Hepatocyte (in vitro differentiated cells): ENCODE measurements around the gene SERPINE2. TPM values are rescaled to one million over a fixed set of nuclear protein-coding genes. Genes with fewer than 3 reads are reported as not detected.

Source experiments
- DNase-seq: peaks from one replicate; pipeline ENCODE4 v3.0.0-alpha.2; 2016; ENCODE audit warnings: low spot score
- H2AFZ ChIP-seq: fragments of 200-600 bp; sonication (generic); 2 replicates; pipeline ENCODE4 v1.6.0; 2016; ENCODE audit warnings: antibody characterized with exemption, mild to moderate bottlenecking
- H3K27ac ChIP-seq: fragments of 200-600 bp; sonication (generic); 2 replicates; pipeline ENCODE4 v1.5.1; 2016; ENCODE audit warnings: mild to moderate bottlenecking
- H3K27me3 ChIP-seq: fragments of 200-600 bp; sonication (generic); 2 replicates; pipeline ENCODE4 v1.6.1; 2016
- H3K36me3 ChIP-seq: fragments of 200-600 bp; sonication (generic); replicated peaks from 2 replicates; pipeline ENCODE4 v1.5.1; 2016; ENCODE audit warnings: low read depth; ENCODE audit not compliant: insufficient read depth
- H3K4me1 ChIP-seq: fragments of 200-600 bp; sonication (generic); 2 replicates; pipeline ENCODE4 v1.5.1; 2016; ENCODE audit warnings: mild to moderate bottlenecking, moderate library complexity; ENCODE audit not compliant: insufficient read depth
- H3K4me2 ChIP-seq: fragments of 200-600 bp; sonication (generic); 2 replicates; pipeline ENCODE4 v1.6.0; 2016
- H3K4me3 ChIP-seq: fragments of 200-600 bp; sonication (generic); 2 replicates; pipeline ENCODE4 v1.5.1; 2016; ENCODE audit warnings: mild to moderate bottlenecking
- H3K79me2 ChIP-seq: fragments of 200-600 bp; sonication (generic); 2 replicates; pipeline ENCODE4 v1.6.0; 2017; ENCODE audit warnings: mild to moderate bottlenecking
- H3K9me2 ChIP-seq: fragments of 200-600 bp; sonication (generic); replicated peaks from 2 replicates; pipeline ENCODE4 v1.6.0; 2017; ENCODE audit warnings: mild to moderate bottlenecking; ENCODE audit not compliant: insufficient read depth
- H3K9me3 ChIP-seq: fragments of 200-600 bp; sonication (generic); 2 replicates; pipeline ENCODE4 v1.5.1; 2016; ENCODE audit warnings: low read depth, mild to moderate bottlenecking
- H4K20me1 ChIP-seq: fragments of 200-600 bp; sonication (generic); 2 replicates; pipeline ENCODE4 v1.6.0; 2016; ENCODE audit warnings: mild to moderate bottlenecking; ENCODE audit not compliant: insufficient read depth, poor library complexity, severe bottlenecking
- EZH2 ChIP-seq: fragments of 200-600 bp; sonication (generic); IDR thresholded peaks from 2 replicates; pipeline ENCODE4 v1.6.1; 2016; ENCODE audit warnings: antibody characterized with exemption, mild to moderate bottlenecking, borderline replicate concordance
- EZH2phosphoT487 ChIP-seq: fragments of 200-600 bp; sonication (generic); IDR thresholded peaks from one replicate; pipeline ENCODE4 v1.6.1; 2018; ENCODE audit warnings: antibody characterized with exemption, mild to moderate bottlenecking, low read depth, moderate library complexity; ENCODE audit not compliant: unreplicated experiment, severe bottlenecking
- WGBS: methylation state at CpG from one replicate; pipeline ENCODE4 v1.1.6; 2016; ENCODE audit warnings: low lambda C conversion rate; ENCODE audit errors: missing lambda C conversion rate; 5-methylcytosine and 5-hydroxymethylcytosine counted together
- polyA plus RNA-seq: library from polyadenylated mRNA; unstranded; fragments of >200 nt; fragmentation: Nextera tagmentation; extraction: Ambion mirVana; gene quantifications from 2 replicates; pipeline ENCODE4 v1.2.1, GENCODE V29; 2016
- total RNA-seq: library from RNA; depleted of rRNA; stranded (reverse); fragments of >200 nt; gene quantifications from 2 replicates; pipeline ENCODE4 v1.2.3, GENCODE V29; 2014
- TF ChIP-seq, protein P1 (sequence below): fragments of 200-600 bp; sonication (generic); IDR thresholded peaks from 2 replicates; pipeline ENCODE4 v1.5.1; 2016; ENCODE audit warnings: antibody characterized with exemption, mild to moderate bottlenecking; ENCODE audit not compliant: poor library complexity

The SERPINE2 gene
- total and polyA plus RNA-seq, 2 experiments from 2014 or later = 186 to 427 TPM

- no peaks in the 10 kb centered on the region for H3K36me3 ChIP-seq
- WGBS = 70% methylated on average over 4 of the region's 4 CpGs
- no peak overlapping the region for H2AFZ ChIP-seq
These were observed 33.6 kb upstream of the SERPINE2 start for GRCh38 chr2:224072541-224073188.

DNA sequence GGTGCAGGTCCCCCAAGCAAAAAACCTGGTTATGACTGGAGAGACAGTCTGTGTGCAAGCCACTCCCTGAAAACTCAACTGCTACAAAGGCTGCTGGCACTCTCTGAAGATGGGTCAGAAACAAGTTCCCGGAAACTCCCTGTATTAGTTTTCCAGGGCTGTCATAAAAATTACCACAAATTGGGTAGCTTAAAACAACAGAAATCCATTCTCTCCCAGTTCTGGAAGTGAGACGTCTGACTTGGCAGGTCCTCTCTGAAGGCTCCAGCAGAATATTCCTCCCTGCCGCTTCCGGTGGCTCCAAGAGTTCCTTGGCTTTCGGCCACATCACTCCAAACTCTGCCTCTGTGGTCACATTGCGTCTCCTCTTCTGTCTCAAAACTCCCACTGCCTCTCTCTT, 30.1 kb upstream of the SERPINE2 start:
- Histone ChIP-seq H3K4me2 (no peak overlapping the region), H2AFZ (no peak overlapping the region)
- 93% methylated on average over 6 of the region's 6 CpGs for WGBS

More at GRCh38 chr2:224072541-224073188, 33.6 kb upstream of the SERPINE2 start:
- H4K20me1 ChIP-seq = no peaks in the 10 kb centered on the region
- no peaks in the 10 kb centered on the region for H3K4me1 ChIP-seq
- no peak overlapping the region for H3K4me2 ChIP-seq
- H3K9me2 ChIP-seq = no peaks in the 10 kb centered on the region
- no peaks in the 10 kb centered on the region for H3K27me3 ChIP-seq
- no peak for TF ChIP-seq EZH2
- TF ChIP-seq EZH2phosphoT487 = no peak
- TF ChIP-seq, protein P1, sequence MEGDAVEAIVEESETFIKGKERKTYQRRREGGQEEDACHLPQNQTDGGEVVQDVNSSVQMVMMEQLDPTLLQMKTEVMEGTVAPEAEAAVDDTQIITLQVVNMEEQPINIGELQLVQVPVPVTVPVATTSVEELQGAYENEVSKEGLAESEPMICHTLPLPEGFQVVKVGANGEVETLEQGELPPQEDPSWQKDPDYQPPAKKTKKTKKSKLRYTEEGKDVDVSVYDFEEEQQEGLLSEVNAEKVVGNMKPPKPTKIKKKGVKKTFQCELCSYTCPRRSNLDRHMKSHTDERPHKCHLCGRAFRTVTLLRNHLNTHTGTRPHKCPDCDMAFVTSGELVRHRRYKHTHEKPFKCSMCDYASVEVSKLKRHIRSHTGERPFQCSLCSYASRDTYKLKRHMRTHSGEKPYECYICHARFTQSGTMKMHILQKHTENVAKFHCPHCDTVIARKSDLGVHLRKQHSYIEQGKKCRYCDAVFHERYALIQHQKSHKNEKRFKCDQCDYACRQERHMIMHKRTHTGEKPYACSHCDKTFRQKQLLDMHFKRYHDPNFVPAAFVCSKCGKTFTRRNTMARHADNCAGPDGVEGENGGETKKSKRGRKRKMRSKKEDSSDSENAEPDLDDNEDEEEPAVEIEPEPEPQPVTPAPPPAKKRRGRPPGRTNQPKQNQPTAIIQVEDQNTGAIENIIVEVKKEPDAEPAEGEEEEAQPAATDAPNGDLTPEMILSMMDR = no peak
- H3K9me3 ChIP-seq = no peaks in the 10 kb centered on the region
- no peak overlapping the region for H3K4me3 ChIP-seq
- no peaks in the 10 kb centered on the region for H3K79me2 ChIP-seq
- peak overlapping the region; percentile 25 for H3K27ac ChIP-seq
- no peak for DNase-seq

GRCh38 chr2:224063298-224063648, 24.2 kb upstream of the SERPINE2 start:
- no peaks in the 10 kb centered on the region for H3K27me3 ChIP-seq
- H3K4me2 ChIP-seq = no peak overlapping the region
- no peaks in the 10 kb centered on the region for H3K9me3 ChIP-seq
- no peaks in the 10 kb centered on the region for H3K36me3 ChIP-seq
- H3K9me2 ChIP-seq = no peaks in the 10 kb centered on the region
- TF ChIP-seq, protein P1 = no peak
- TF ChIP-seq EZH2phosphoT487 (no peak), EZH2 (no peak)
- no peaks in the 10 kb centered on the region for H4K20me1 ChIP-seq
- H3K27ac ChIP-seq = no peak overlapping the region
- peaks cover 3% of the 10 kb centered on the region for H3K4me1 ChIP-seq
- H3K79me2 ChIP-seq = no peaks in the 10 kb centered on the region
- 98% methylated on average over 4 of the region's 4 CpGs for WGBS
- H2AFZ ChIP-seq = no peak overlapping the region
- no peak for DNase-seq
- H3K4me3 ChIP-seq = no peak overlapping the region

More for the DNA sequence above, 30.1 kb upstream of the SERPINE2 start:
- Histone ChIP-seq H3K27ac (no peak overlapping the region), H3K27me3 (no peaks in the 10 kb centered on the region), H4K20me1 (no peaks in the 10 kb centered on the region), H3K4me1 (no peaks in the 10 kb centered on the region), H3K4me3 (no peak overlapping the region), H3K9me3 (no peaks in the 10 kb centered on the region), H3K36me3 (no peaks in the 10 kb centered on the region), H3K9me2 (no peaks in the 10 kb centered on the region), H3K79me2 (no peaks in the 10 kb centered on the region)
- TF ChIP-seq EZH2 (no peak), EZH2phosphoT487 (no peak)
- TF ChIP-seq, protein P1 = no peak
- DNase-seq = no peak
